KMS-11 (cell line): ENCODE data around the gene KRT78.

Source experiments
- H2AFZ ChIP-seq: fragments of 200-600 bp; sonication (generic); 2 replicates; pipeline ENCODE4 v1.6.1; 2016; ENCODE audit warnings: antibody characterized with exemption, mixed run types, low read depth
- H3K27ac ChIP-seq: fragments of 200-600 bp; sonication (generic); 2 replicates; pipeline ENCODE4 v1.6.1; 2016; ENCODE audit warnings: mild to moderate bottlenecking, mixed run types
- H3K27me3 ChIP-seq: fragments of 200-600 bp; sonication (generic); 2 replicates; pipeline ENCODE4 v1.6.1; 2017; ENCODE audit warnings: mild to moderate bottlenecking, low read depth, mixed run types, moderate library complexity; ENCODE audit not compliant: insufficient read depth
- H3K36me3 ChIP-seq: fragments of 200-600 bp; sonication (generic); 2 replicates; pipeline ENCODE4 v1.6.1; 2017; ENCODE audit warnings: mild to moderate bottlenecking, mixed run types; ENCODE audit not compliant: insufficient read depth
- H3K4me1 ChIP-seq: fragments of 200-600 bp; sonication (generic); 2 replicates; pipeline ENCODE4 v1.6.1; 2016; ENCODE audit warnings: mild to moderate bottlenecking, low read depth, mixed run types; ENCODE audit not compliant: poor library complexity, severe bottlenecking
- H3K4me2 ChIP-seq: fragments of 200-600 bp; sonication (generic); 2 replicates; pipeline ENCODE4 v1.7.0; 2016; ENCODE audit warnings: mild to moderate bottlenecking, mixed run types
- H3K4me3 ChIP-seq: fragments of 200-600 bp; sonication (generic); IDR thresholded peaks from 2 replicates; pipeline ENCODE4 v1.6.1; 2017; ENCODE audit warnings: low read depth, low read length, mixed read lengths; ENCODE audit not compliant: insufficient read depth
- H3K79me2 ChIP-seq: fragments of 200-600 bp; sonication (generic); 2 replicates; pipeline ENCODE4 v1.6.1; 2016; ENCODE audit warnings: low read depth, mixed run types; ENCODE audit not compliant: insufficient read depth
- H3K9ac ChIP-seq: fragments of 200-600 bp; sonication (generic); 2 replicates; pipeline ENCODE4 v1.6.1; 2016; ENCODE audit warnings: mild to moderate bottlenecking, mixed run types
- H4K20me1 ChIP-seq: fragments of 200-600 bp; sonication (generic); 2 replicates; pipeline ENCODE4 v1.6.1; 2016; ENCODE audit warnings: mild to moderate bottlenecking, mixed run types; ENCODE audit not compliant: insufficient read depth
- TF ChIP-seq, protein P1 (sequence below): fragments of 200-600 bp; sonication (generic); conservative IDR thresholded peaks from 2 replicates; pipeline ENCODE4 v1.6.1; 2017; ENCODE audit warnings: low read depth, mild to moderate bottlenecking, antibody characterized with exemption, low read length, moderate library complexity, mixed read lengths

The KRT78 gene

DNA sequence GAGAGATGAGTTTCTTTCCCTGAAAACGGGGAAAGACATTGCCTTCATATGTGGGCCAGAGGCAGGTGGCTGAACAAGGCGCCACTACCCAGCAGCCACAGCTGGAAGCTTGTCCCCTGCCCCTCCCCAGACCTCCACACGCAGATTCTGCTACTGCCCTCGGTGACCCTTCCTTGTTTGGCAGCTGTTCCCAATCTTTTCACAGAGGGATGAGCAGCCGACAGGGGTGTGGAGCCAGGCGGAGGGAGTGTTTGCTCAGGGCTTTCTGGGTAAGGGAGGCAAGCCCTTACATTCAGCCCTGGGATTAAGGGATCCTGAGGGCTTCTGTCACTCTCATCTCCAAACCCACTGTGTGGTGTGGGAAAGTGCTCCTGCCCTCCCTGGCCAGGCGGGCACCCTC, 30.4 kb downstream of the KRT78 start:
- Histone ChIP-seq H3K27me3 (peaks cover 53% of the 10 kb centered on the region), H3K9ac (no peak overlapping the region), H3K4me1 (no peaks in the 10 kb centered on the region), H3K27ac (no peak overlapping the region), H3K4me3 (no peak overlapping the region), H2AFZ (no peak overlapping the region), H3K4me2 (no peak overlapping the region), H4K20me1 (no peaks in the 10 kb centered on the region), H3K36me3 (no peaks in the 10 kb centered on the region), H3K79me2 (no peaks in the 10 kb centered on the region)
- TF ChIP-seq, protein P1, sequence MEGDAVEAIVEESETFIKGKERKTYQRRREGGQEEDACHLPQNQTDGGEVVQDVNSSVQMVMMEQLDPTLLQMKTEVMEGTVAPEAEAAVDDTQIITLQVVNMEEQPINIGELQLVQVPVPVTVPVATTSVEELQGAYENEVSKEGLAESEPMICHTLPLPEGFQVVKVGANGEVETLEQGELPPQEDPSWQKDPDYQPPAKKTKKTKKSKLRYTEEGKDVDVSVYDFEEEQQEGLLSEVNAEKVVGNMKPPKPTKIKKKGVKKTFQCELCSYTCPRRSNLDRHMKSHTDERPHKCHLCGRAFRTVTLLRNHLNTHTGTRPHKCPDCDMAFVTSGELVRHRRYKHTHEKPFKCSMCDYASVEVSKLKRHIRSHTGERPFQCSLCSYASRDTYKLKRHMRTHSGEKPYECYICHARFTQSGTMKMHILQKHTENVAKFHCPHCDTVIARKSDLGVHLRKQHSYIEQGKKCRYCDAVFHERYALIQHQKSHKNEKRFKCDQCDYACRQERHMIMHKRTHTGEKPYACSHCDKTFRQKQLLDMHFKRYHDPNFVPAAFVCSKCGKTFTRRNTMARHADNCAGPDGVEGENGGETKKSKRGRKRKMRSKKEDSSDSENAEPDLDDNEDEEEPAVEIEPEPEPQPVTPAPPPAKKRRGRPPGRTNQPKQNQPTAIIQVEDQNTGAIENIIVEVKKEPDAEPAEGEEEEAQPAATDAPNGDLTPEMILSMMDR = no peak

DNA sequence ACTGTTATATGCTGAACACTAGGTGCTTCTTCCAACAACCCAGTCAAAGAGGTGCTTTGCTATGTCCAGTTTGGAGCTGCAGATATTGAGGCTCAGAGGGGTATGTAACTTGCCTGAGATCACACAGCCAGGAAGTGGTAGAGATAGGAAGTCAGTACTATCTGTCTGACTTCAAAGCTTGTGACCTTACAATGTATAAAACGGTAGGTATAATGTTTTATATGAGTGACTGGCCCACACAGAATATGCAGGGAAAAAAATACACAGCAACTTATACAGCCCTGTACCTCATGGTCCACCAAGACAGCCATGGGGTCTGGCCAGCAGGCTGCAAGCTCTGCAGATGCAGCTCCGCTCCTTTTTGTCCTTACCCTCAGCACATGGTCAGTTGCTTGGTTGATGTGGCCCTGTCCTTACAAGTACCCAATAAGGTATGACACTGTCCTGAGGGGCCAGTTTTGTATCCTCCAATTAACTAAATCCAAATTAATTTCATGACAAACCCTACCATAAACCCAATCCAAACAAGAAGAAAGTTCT, 31.0 kb downstream of the KRT78 start:
- no peak overlapping the region for H3K9ac ChIP-seq
- no peaks in the 10 kb centered on the region for H3K4me1 ChIP-seq
- H2AFZ ChIP-seq = no peak overlapping the region
- peaks cover 58% of the 10 kb centered on the region for H3K27me3 ChIP-seq
- TF ChIP-seq, protein P1 = no peak
- no peaks in the 10 kb centered on the region for H3K79me2 ChIP-seq
- H4K20me1 ChIP-seq = no peaks in the 10 kb centered on the region
- no peaks in the 10 kb centered on the region for H3K36me3 ChIP-seq
- H3K4me3 ChIP-seq = no peak overlapping the region
- no peak overlapping the region for H3K4me2 ChIP-seq
- no peak overlapping the region for H3K27ac ChIP-seq

DNA sequence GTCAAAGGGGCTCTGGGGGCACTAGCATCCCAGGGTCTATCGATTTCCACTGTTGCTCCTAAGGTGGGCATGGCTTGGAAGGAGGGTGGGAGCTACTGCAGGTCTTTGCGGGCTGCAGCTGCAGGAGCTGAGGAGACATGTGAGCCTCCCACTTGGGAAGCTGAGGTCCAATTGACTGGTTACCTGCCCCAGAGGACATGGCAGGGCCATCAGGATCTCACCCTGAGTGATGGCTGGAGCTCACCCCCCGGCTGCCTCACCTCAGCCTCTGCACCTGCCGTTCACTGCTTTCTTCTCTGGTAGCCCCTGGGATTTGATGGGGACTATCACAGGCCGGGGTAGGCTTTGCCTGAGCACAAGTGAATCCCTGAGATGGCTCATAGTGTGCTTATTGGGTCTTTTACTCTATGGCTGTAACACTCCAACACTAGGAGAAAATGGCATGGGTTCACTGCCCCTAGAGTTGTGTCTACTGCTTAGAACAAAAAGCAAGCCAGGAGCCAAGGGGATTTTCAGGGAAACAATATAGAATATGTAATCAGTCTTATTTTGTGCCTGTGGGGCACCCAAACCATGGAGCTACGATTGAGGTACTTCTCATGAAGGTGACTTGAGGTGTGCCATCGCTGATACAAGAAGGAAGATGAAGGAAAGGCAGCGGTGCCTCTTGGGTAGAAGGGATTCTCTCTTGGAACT, 31.6 kb downstream of the KRT78 start:
- Histone ChIP-seq H3K4me3 (no peak overlapping the region), H3K27ac (no peak overlapping the region), H4K20me1 (no peaks in the 10 kb centered on the region), H3K27me3 (peaks cover 59% of the 10 kb centered on the region), H3K79me2 (no peaks in the 10 kb centered on the region), H3K4me1 (no peaks in the 10 kb centered on the region), H3K9ac (no peak overlapping the region), H3K4me2 (no peak overlapping the region), H3K36me3 (no peaks in the 10 kb centered on the region), H2AFZ (no peak overlapping the region)
- TF ChIP-seq, protein P1 = no peak

DNA sequence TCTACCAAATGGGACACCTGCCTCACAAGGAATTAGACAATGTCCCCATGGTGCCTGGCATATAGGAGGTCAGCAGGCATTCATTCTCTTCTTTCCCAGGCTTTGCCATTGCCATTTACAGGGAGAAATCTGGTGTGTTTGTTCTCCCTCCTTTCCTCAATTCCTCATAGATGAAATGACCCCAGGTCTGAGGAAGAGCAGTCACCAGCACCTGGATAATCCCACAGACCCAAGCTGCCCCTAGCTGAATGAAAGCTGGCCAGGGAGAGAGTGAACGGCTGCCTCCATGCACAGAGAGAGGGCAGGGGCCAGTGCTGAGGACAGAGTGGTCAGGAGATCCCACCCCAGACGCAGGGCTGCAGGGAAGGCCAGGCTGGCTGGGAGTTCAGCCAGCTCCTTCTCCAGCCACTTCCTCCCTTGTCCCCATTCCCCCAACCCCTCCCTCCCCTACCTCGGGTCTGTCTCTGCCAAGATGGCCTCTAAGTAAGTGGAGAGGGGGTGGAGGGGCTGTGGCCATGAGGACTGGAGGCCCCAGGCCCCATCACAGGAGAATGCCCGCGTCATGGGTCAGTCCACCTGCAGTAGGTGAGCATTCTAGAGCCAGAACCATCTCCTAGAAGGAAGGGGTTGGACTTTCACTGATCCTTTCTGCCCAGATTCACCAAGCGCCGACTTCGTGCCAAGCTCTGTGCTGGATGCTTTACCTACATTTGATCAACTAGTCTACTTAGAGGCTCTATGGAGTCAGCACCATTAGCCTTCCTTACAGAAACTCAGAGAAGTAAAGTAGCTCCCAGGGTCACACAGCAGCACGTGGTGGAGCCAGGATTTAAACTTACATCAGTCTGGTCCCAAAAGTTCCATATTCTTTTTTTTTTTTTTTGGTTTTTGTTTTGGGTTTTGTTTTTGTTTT, 32.9 kb downstream of the KRT78 start:
- Histone ChIP-seq H3K4me1 (no peaks in the 10 kb centered on the region), H3K27ac (no peak overlapping the region), H3K27me3 (peaks cover 58% of the 10 kb centered on the region), H4K20me1 (no peaks in the 10 kb centered on the region), H3K4me3 (no peak overlapping the region), H3K36me3 (no peaks in the 10 kb centered on the region), H2AFZ (no peak overlapping the region), H3K9ac (no peak overlapping the region), H3K4me2 (no peak overlapping the region), H3K79me2 (no peaks in the 10 kb centered on the region)
- TF ChIP-seq, protein P1 = no peak
